HepG2 (cell line): ENCODE measurements around the gene P2RX3. TPM values are rescaled to one million over a fixed set of nuclear protein-coding genes. Genes with fewer than 3 reads are reported as not detected.

Experiments
- ATF7-NPFF ChIP-seq: sonication (generic); formaldehyde crosslinking; IDR thresholded peaks from 2 replicates; pipeline ENCODE4 v1.8.1; 2023; ENCODE audit warnings: mild to moderate bottlenecking, low read depth, missing genetic modification reagents, moderate library complexity
- CEBPZ ChIP-seq: IDR thresholded peaks from 2 replicates; pipeline ENCODE4 v1.6.1; 2012; ENCODE audit warnings: low read length, improper control_type of control experiment
- ISX ChIP-seq: sonication (generic); formaldehyde crosslinking; conservative IDR thresholded peaks from 2 replicates; pipeline ENCODE4 v1.5.0; 2020; ENCODE audit warnings: missing genetic modification reagents
- KDM1A ChIP-seq: IDR thresholded peaks from 2 replicates; pipeline ENCODE4 v1.6.1; 2016; ENCODE audit warnings: missing compliant biosample characterization
- NKX3-1 ChIP-seq: sonication (generic); formaldehyde crosslinking; IDR thresholded peaks from 2 replicates; pipeline ENCODE4 v1.5.0; 2020; ENCODE audit warnings: missing genetic modification reagents
- POGZ ChIP-seq: sonication (generic); formaldehyde crosslinking; IDR thresholded peaks from 2 replicates; pipeline ENCODE4 v1.4.0; 2020; ENCODE audit warnings: mild to moderate bottlenecking, missing genetic modification reagents
- ZFP82 ChIP-seq: sonication (generic); formaldehyde crosslinking; IDR thresholded peaks from 2 replicates; pipeline ENCODE4 v1.5.1; 2020; ENCODE audit warnings: mild to moderate bottlenecking, missing genetic modification reagents, borderline replicate concordance
- ZFX ChIP-seq: sonication (generic); formaldehyde crosslinking; IDR thresholded peaks from 2 replicates; pipeline ENCODE4 v1.4.0; 2020; ENCODE audit warnings: mild to moderate bottlenecking, low read depth, missing genetic modification reagents, moderate library complexity
- ZNF253 ChIP-seq: sonication (generic); formaldehyde crosslinking; IDR thresholded peaks from 2 replicates; pipeline ENCODE4 v1.8.0; 2022; ENCODE audit warnings: mild to moderate bottlenecking, missing genetic modification reagents, borderline replicate concordance
- ZNF543 ChIP-seq: sonication (generic); formaldehyde crosslinking; IDR thresholded peaks from 2 replicates; pipeline ENCODE4 v1.4.0; 2020; ENCODE audit warnings: mild to moderate bottlenecking, missing genetic modification reagents
- ZNF775 ChIP-seq: sonication (generic); formaldehyde crosslinking; IDR thresholded peaks from 2 replicates; pipeline ENCODE4 v1.4.0; 2020; ENCODE audit warnings: missing genetic modification reagents, mild to moderate bottlenecking, moderate library complexity, borderline replicate concordance
- ZNF780A ChIP-seq: sonication (generic); formaldehyde crosslinking; IDR thresholded peaks from 2 replicates; pipeline ENCODE4 v1.8.0; 2022; ENCODE audit warnings: mild to moderate bottlenecking, missing genetic modification reagents, moderate library complexity
- polyA plus RNA-seq, 8 experiments: library from polyadenylated mRNA; depleted of rRNA in 3 of 8; stranded (reverse) in 7 of 8; unstranded in 1 of 8; fragments of >200 nt; fragmentation: Illumina TruSeq in 4 of 8; extraction: Trizol in 4 of 8; gene quantifications; 2 replicates each; pipeline versions ENCODE4 v1.2.1 to v1.2.3, GENCODE V29; 2011 to 2016; ENCODE audit warnings: low read depth in 4 of 8, missing spikeins in 1 of 8, mixed read lengths in 1 of 8; ENCODE audit not compliant: insufficient read depth in 1 of 8
- total RNA-seq, 5 experiments: library from RNA; depleted of rRNA; stranded (reverse); fragments of >200 nt; fragmentation: Illumina TruSeq; extraction: Trizol; gene quantifications; 2 replicates each; pipeline ENCODE4 v1.2.3, GENCODE V29; 2016; ENCODE audit warnings: low read depth in 1 of 5
- TF ChIP-seq, protein P1 (sequence below): sonication (generic); formaldehyde crosslinking; IDR thresholded peaks from 2 replicates; pipeline ENCODE4 v1.8.0; 2022; ENCODE audit warnings: low read depth, missing genetic modification reagents
- TF ChIP-seq, protein P2 (sequence below): sonication (generic); formaldehyde crosslinking; IDR thresholded peaks from 2 replicates; pipeline ENCODE4 v1.8.1; 2023; ENCODE audit warnings: mild to moderate bottlenecking, inconsistent platforms, moderate library complexity, missing genetic modification reagents, borderline replicate concordance
- TF ChIP-seq, protein P3 (sequence below): sonication (generic); formaldehyde crosslinking; IDR thresholded peaks from 2 replicates; pipeline ENCODE4 v1.4.0; 2020; ENCODE audit warnings: mild to moderate bottlenecking, missing genetic modification reagents

P2RX3 gene
- total and polyA plus RNA-seq, 2 of the 13 experiments (the other 11 are each of a cell fraction or from before 2014, with no cell fraction given), result 0.08 TPM; not detected in 1

- no peak for TF ChIP-seq CEBPZ
- TF ChIP-seq POGZ (CRISPR knock-in tag), result peak; percentile 26; the same call in 1 of the 2 replicates
- TF ChIP-seq, protein P1, sequence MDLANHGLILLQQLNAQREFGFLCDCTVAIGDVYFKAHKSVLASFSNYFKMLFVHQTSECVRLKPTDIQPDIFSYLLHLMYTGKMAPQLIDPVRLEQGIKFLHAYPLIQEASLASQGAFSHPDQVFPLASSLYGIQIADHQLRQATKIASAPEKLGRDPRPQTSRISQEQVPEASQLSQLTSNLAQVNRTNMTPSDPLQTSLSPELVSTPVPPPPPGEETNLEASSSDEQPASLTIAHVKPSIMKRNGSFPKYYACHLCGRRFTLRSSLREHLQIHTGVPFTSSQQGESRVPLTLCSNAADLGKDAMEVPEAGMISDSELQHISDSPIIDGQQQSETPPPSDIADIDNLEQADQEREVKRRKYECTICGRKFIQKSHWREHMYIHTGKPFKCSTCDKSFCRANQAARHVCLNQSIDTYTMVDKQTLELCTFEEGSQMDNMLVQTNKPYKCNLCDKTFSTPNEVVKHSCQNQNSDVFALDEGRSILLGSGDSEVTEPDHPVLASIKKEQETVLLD (CRISPR knock-in tag), result no peak
- TF ChIP-seq, protein P2, sequence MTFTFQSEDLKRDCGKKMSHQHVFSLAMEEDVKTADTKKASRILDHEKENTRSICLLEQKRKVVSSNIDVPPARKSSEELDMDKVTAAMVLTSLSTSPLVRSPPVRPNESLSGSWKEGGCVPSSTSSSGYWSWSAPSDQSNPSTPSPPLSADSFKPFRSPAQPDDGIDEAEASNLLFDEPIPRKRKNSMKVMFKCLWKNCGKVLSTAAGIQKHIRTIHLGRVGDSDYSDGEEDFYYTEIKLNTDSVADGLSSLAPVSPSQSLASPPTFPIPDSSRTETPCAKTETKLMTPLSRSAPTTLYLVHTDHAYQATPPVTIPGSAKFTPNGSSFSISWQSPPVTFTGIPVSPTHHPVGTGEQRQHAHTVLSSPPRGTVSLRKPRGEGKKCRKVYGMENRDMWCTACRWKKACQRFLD, result no peak
- TF ChIP-seq ISX (CRISPR knock-in tag), result no peak
- no peak for TF ChIP-seq ZNF543
- TF ChIP-seq ATF7-NPFF (CRISPR knock-in tag), result no peak
- TF ChIP-seq ZNF775 (CRISPR knock-in tag), result no peak
- TF ChIP-seq ZNF780A, result no peak
- no peak for TF ChIP-seq KDM1A (CRISPR knock-in tag)
- TF ChIP-seq, protein P3, sequence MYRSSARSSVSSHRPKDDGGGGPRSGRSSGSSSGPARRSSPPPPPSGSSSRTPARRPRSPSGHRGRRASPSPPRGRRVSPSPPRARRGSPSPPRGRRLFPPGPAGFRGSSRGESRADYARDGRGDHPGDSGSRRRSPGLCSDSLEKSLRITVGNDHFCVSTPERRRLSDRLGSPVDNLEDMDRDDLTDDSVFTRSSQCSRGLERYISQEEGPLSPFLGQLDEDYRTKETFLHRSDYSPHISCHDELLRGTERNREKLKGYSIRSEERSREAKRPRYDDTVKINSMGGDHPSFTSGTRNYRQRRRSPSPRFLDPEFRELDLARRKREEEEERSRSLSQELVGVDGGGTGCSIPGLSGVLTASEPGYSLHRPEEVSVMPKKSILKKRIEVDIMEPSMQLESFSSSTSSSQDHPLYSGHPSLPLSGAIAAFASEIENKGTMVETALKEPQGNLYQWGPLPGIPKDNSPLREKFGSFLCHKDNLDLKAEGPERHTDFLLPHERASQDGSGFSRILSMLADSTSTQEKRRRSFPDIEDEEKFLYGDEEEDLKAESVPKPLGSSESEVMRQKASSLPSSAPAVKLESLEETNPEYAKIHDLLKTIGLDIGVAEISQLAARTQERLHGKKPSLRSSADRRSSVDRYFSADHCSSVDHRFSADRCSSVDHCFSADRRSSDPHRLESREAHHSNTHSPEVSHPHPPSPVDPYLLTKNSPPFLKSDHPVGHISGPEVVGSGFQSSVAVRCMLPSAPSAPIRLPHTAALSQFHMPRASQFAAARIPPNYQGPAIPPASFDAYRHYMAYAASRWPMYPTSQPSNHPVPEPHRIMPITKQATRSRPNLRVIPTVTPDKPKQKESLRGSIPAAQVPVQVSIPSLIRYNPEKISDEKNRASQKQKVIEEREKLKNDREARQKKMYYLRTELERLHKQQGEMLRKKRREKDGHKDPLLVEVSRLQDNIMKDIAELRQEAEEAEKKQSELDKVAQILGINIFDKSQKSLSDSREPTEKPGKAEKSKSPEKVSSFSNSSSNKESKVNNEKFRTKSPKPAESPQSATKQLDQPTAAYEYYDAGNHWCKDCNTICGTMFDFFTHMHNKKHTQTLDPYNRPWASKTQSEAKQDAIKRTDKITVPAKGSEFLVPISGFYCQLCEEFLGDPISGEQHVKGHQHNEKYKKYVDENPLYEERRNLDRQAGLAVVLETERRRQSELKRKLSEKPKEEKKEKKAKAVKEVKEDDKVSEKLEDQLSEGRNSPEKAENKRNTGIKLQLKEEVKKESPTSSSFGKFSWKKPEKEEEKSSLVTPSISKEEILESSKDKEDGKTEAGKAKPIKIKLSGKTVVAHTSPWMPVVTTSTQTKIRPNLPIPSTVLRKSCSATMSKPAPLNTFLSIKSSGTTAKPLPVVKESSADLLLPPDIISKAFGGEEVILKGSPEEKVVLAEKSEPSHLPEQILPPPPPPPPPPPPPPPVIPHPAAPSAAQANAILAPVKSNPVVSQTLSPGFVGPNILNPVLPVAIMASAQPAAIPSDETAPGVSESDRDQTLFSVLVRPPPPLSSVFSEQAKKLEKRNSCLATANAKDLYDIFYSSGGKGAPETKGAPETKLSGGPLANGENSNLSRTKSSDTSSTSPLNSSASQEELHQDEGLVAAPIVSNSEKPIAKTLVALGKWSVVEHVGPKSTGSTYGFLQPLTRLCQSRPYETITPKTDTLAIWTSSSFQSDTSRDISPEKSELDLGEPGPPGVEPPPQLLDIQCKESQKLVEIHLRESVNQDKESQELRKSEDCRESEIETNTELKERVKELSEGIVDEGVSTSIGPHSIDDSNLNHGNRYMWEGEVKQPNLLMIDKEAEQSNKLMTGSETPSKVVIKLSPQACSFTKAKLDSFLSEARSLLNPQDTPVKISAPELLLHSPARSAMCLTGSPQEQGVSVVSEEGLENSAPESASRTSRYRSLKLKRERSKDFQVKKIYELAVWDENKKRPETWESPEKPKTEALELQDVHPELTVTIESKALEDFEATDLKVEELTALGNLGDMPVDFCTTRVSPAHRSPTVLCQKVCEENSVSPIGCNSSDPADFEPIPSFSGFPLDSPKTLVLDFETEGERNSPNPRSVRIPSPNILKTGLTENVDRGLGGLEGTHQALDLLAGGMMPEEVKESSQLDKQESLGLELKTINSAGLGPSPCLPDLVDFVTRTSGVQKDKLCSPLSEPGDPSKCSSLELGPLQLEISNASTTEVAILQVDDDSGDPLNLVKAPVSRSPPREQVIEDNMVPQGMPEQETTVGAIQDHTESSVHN, result no peak
- TF ChIP-seq ZFP82 (CRISPR knock-in tag), result no peak
- 0 out of 2 replicates have a peak, but pooled peaks have one; percentile 68 for TF ChIP-seq NKX3-1 (CRISPR knock-in tag)
- no peak for TF ChIP-seq ZFX (CRISPR knock-in tag)
- TF ChIP-seq ZNF253 (CRISPR knock-in tag), result no peak
Observed at GRCh38 chr11:57399972-57400578, 61.9 kb downstream of the P2RX3 start (continued).
